Measurements from ENCODE around the gene TCTA. TPM values are rescaled to one million over a fixed set of nuclear protein-coding genes. Genes with fewer than 3 reads are reported as not detected.

Gene TCTA
- polyA plus RNA-seq, 1 of the 3 experiments (the other 2 are of a cell fraction), result 42.1 TPM

DNA sequence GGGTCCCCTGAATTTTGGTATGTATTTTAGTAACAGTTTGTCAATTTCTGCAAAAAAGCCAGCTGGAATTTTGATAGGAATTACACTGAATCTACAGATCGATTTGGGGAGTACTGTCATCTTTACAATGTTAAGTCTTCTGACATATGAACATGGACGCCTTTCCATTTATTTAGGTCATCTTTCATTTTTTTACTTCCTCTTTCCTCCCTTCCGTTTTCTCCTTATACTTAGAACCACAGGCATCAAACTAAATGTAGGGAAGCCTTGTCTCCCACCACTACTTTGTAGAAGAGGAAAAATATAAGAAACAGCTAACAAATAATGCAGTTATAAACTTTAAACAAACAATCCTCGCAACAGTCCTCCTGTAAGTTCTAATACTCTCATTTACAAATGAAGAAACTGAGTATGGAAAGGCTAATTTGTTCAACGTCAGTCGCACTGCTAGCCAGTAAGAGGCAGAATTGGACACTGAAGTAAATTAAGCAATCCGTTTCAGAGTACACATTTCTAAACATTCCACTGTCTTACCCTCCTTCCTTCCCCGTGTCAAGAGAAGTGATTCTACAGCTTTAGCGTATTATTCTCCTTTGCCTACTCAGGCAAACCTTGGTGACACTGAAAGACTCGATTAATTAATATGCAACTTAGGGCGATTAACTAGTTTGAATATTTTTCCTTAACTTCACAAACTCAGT lies 26.0 kb upstream of the TCTA start:
- peaks cover 100% of the 10 kb centered on the region for H4K20me1 ChIP-seq (ENCODE audit: insufficient read depth)

GRCh38 chr3:49387721-49388120 lies 24.5 kb upstream of the TCTA start:
- no peak for DNase-seq
- peaks cover 0 to 12% of the 10 kb centered on the region in 2 experiments for H3K36me3 ChIP-seq (replicated peaks in 1 of 2; ENCODE audit: control insufficient read depth in 1 of 2, insufficient read depth in 2 of 2, low read length in 1 of 2)
- H2AFZ ChIP-seq (ENCODE audit: low read depth), result no peak overlapping the region
- H3F3A ChIP-seq (replicated peaks; ENCODE audit: insufficient read depth), result peaks cover 16% of the 10 kb centered on the region
- TF ChIP-seq ELF1 (IDR thresholded peaks at IDR 0.05), result no peak
- no peak for TF ChIP-seq NFIC (IDR thresholded peaks at IDR 0.05; ENCODE audit: borderline replicate concordance)
- no peak for TF ChIP-seq FOSL2 (IDR thresholded peaks at IDR 0.05; ENCODE audit: borderline replicate concordance, low read depth)
- no peak for TF ChIP-seq NRF1 (IDR thresholded peaks at IDR 0.05; ENCODE audit: low read depth, low read length)
- TF ChIP-seq SMC3 (IDR thresholded peaks at IDR 0.05; ENCODE audit: low read depth, low read length), result no peak
- TF ChIP-seq, protein P1, sequence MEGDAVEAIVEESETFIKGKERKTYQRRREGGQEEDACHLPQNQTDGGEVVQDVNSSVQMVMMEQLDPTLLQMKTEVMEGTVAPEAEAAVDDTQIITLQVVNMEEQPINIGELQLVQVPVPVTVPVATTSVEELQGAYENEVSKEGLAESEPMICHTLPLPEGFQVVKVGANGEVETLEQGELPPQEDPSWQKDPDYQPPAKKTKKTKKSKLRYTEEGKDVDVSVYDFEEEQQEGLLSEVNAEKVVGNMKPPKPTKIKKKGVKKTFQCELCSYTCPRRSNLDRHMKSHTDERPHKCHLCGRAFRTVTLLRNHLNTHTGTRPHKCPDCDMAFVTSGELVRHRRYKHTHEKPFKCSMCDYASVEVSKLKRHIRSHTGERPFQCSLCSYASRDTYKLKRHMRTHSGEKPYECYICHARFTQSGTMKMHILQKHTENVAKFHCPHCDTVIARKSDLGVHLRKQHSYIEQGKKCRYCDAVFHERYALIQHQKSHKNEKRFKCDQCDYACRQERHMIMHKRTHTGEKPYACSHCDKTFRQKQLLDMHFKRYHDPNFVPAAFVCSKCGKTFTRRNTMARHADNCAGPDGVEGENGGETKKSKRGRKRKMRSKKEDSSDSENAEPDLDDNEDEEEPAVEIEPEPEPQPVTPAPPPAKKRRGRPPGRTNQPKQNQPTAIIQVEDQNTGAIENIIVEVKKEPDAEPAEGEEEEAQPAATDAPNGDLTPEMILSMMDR (IDR thresholded peaks at IDR 0.05), result no peak
- no peak for TF ChIP-seq TEAD4 (IDR thresholded peaks at IDR 0.05; ENCODE audit: borderline replicate concordance, insufficient read depth)
- no peak for TF ChIP-seq EP300 (IDR thresholded peaks at IDR 0.05; ENCODE audit: borderline replicate concordance in 1 of 2, low read depth in 1 of 2, low read length in 1 of 2)
- TF ChIP-seq, protein P2, sequence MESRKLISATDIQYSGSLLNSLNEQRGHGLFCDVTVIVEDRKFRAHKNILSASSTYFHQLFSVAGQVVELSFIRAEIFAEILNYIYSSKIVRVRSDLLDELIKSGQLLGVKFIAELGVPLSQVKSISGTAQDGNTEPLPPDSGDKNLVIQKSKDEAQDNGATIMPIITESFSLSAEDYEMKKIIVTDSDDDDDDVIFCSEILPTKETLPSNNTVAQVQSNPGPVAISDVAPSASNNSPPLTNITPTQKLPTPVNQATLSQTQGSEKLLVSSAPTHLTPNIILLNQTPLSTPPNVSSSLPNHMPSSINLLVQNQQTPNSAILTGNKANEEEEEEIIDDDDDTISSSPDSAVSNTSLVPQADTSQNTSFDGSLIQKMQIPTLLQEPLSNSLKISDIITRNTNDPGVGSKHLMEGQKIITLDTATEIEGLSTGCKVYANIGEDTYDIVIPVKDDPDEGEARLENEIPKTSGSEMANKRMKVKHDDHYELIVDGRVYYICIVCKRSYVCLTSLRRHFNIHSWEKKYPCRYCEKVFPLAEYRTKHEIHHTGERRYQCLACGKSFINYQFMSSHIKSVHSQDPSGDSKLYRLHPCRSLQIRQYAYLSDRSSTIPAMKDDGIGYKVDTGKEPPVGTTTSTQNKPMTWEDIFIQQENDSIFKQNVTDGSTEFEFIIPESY (IDR thresholded peaks at IDR 0.05; ENCODE audit: borderline replicate concordance, low read depth), result no peak
- TF ChIP-seq SIN3A (IDR thresholded peaks at IDR 0.05; ENCODE audit: borderline replicate concordance, low read depth, low read length), result no peak
- TF ChIP-seq MEF2A (IDR thresholded peaks at IDR 0.05; ENCODE audit: borderline replicate concordance, low read depth), result no peak
- no peak for TF ChIP-seq POLR2AphosphoS5 (IDR thresholded peaks at IDR 0.05; ENCODE audit: low read depth, low read length)
- TF ChIP-seq, protein P3, sequence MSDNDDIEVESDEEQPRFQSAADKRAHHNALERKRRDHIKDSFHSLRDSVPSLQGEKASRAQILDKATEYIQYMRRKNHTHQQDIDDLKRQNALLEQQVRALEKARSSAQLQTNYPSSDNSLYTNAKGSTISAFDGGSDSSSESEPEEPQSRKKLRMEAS (IDR thresholded peaks at IDR 0.05; ENCODE audit: low read depth), result no peak
- TF ChIP-seq GABPA (IDR thresholded peaks at IDR 0.05; ENCODE audit: low read depth), result no peak
- TF ChIP-seq MXI1 (IDR thresholded peaks at IDR 0.05; ENCODE audit: low read depth, low read length), result no peak
- no peaks in the 10 kb centered on the region for H3K9me2 ChIP-seq
- H3K4me1 ChIP-seq (ENCODE audit: control insufficient read depth in 1 of 2, insufficient read depth in 2 of 2, low read depth in 1 of 2, low read length in 1 of 2), result no peaks in the 10 kb centered on the region
- POLR2A ChIA-PET, result no interaction called here
- H3K9ac ChIP-seq, result no peak overlapping the region
- H3K27ac ChIP-seq (ENCODE audit: low read depth in 2 of 2, low read length in 1 of 2), result no peak overlapping the region
- no peak overlapping the region for H3K4me3 ChIP-seq (ENCODE audit: low read depth in 2 of 2, low read length in 1 of 2)
- H3K27me3 ChIP-seq (ENCODE audit: insufficient read depth), result no peaks in the 10 kb centered on the region
- CTCF ChIA-PET, result no interaction called here
- WGBS (ENCODE audit: low lambda C conversion rate), result 98% methylated on average over 2 of the region's 2 CpGs
- peaks cover 100% of the 10 kb centered on the region for H3K79me2 ChIP-seq (ENCODE audit: insufficient read depth)
- peaks cover 100% of the 10 kb centered on the region for H4K20me1 ChIP-seq (ENCODE audit: insufficient read depth)
- H3K4me2 ChIP-seq, result no peak overlapping the region
- H3K9me3 ChIP-seq, result no peaks in the 10 kb centered on the region

More for the DNA sequence above, 26.0 kb upstream of the TCTA start:
- no peak overlapping the region for H2AFZ ChIP-seq (ENCODE audit: low read depth)
- no peak for DNase-seq
- no peaks in the 10 kb centered on the region for H3K9me3 ChIP-seq
- peaks cover 100% of the 10 kb centered on the region for H3K79me2 ChIP-seq (ENCODE audit: insufficient read depth)
- WGBS (ENCODE audit: low lambda C conversion rate), result 93% methylated on average over 11 of the region's 11 CpGs
- H3K4me1 ChIP-seq (ENCODE audit: control insufficient read depth in 1 of 2, insufficient read depth in 2 of 2, low read depth in 1 of 2, low read length in 1 of 2), result no peaks in the 10 kb centered on the region
- CTCF ChIA-PET, result interaction anchor here (0.6 kb wide), 1 partner anchor 59 kb away, joined by 3 read pairs; no protein-coding TSS in a partner anchor
- no peak overlapping the region for H3K27ac ChIP-seq (ENCODE audit: low read depth in 2 of 2, low read length in 1 of 2)
- H3K27me3 ChIP-seq (ENCODE audit: insufficient read depth), result no peaks in the 10 kb centered on the region
- H3K9ac ChIP-seq, result no peak overlapping the region
- POLR2A ChIA-PET, result no interaction called here
- H3K4me3 ChIP-seq (ENCODE audit: low read depth in 2 of 2, low read length in 1 of 2), result no peak overlapping the region
- H3K4me2 ChIP-seq, result no peak overlapping the region
- H3K36me3 ChIP-seq (replicated peaks in 1 of 2; ENCODE audit: control insufficient read depth in 1 of 2, insufficient read depth in 2 of 2, low read length in 1 of 2), result peaks cover 0 to 12% of the 10 kb centered on the region in 2 experiments
- TF ChIP-seq NFIC (IDR thresholded peaks at IDR 0.05; ENCODE audit: borderline replicate concordance) (no peak), TCF12 (IDR thresholded peaks at IDR 0.05) (no peak), RFX5 (IDR thresholded peaks at IDR 0.05; ENCODE audit: low read length) (no peak)
- TF ChIP-seq, protein P3 (IDR thresholded peaks at IDR 0.05; ENCODE audit: low read depth), result no peak
- peaks cover 16% of the 10 kb centered on the region for H3F3A ChIP-seq (replicated peaks; ENCODE audit: insufficient read depth)
- H3K9me2 ChIP-seq, result no peaks in the 10 kb centered on the region

Measured in SK-N-SH (cell line).